Liver (tissue), 9 donors: ENCODE measurements around the gene B4GALT5. TPM values are rescaled to one million over a fixed set of nuclear protein-coding genes. Genes with fewer than 3 reads are reported as not detected.

ENCODE experiments used
- DNase-seq: peaks from one replicate; pipeline ENCODE4 v3.0.0-alpha.2; 2017; ENCODE audit warnings: low spot score
- H3K27ac ChIP-seq, 2 donors: one replicate each; pipeline ENCODE4 v1.7.0; 2013; ENCODE audit warnings: inconsistent platforms in 2 of 2, low read length in 2 of 2, control low read depth in 1 of 2, low read depth in 1 of 2, mild to moderate bottlenecking in 1 of 2
- H3K27me3 ChIP-seq, 4 donors: one replicate each; pipeline versions ENCODE4 v1.6.1 to v1.7.0; 2013; ENCODE audit warnings: low read length in 3 of 4, inconsistent platforms in 1 of 4, mild to moderate bottlenecking in 1 of 4, moderate library complexity in 1 of 4; ENCODE audit not compliant: control insufficient read depth in 4 of 4, insufficient read depth in 4 of 4
- H3K36me3 ChIP-seq, 4 donors: one replicate each; pipeline versions ENCODE4 v1.6.1 to v1.7.0; 2013; ENCODE audit warnings: low read length in 3 of 4, mild to moderate bottlenecking in 3 of 4, low read depth in 1 of 4, moderate library complexity in 1 of 4; ENCODE audit not compliant: control insufficient read depth in 4 of 4, insufficient read depth in 3 of 4
- H3K4me1 ChIP-seq, 4 donors: one replicate each; pipeline versions ENCODE4 v1.6.1 to v1.7.0; 2013; ENCODE audit warnings: low read length in 3 of 4, mild to moderate bottlenecking in 3 of 4, moderate library complexity in 1 of 4; ENCODE audit not compliant: control insufficient read depth in 4 of 4, insufficient read depth in 4 of 4
- H3K4me3 ChIP-seq, 3 donors: one replicate each; pipeline versions ENCODE4 v1.6.1 to v1.7.0; 2013; ENCODE audit warnings: low read length in 3 of 3, control low read depth in 1 of 3, low read depth in 1 of 3, mild to moderate bottlenecking in 1 of 3
- H3K9ac ChIP-seq, 2 donors: one replicate each; pipeline ENCODE4 v1.7.0; 2013; ENCODE audit warnings: low read length in 2 of 2, mild to moderate bottlenecking in 2 of 2, moderate library complexity in 2 of 2, control low read depth in 1 of 2, low read depth in 1 of 2
- H3K9me3 ChIP-seq, 4 donors: one replicate each; pipeline versions ENCODE4 v1.6.1 to v1.7.0; 2013; ENCODE audit warnings: low read length in 3 of 4; ENCODE audit not compliant: control insufficient read depth in 4 of 4
- EGR1 ChIP-seq, 2 donors: IDR thresholded peaks; 2 replicates each; pipeline ENCODE4 v1.6.1; 2016 to 2018; ENCODE audit warnings: antibody characterized with exemption in 2 of 2, low read depth in 2 of 2
- FOXA1 ChIP-seq: IDR thresholded peaks from 2 replicates; pipeline ENCODE4 v1.6.1; 2016; ENCODE audit warnings: antibody characterized with exemption
- FOXA2 ChIP-seq: IDR thresholded peaks from 2 replicates; pipeline ENCODE4 v1.6.1; 2016; ENCODE audit warnings: antibody characterized with exemption
- GABPA ChIP-seq, 2 donors: IDR thresholded peaks in 1 of 2; conservative IDR thresholded peaks in 1 of 2; 2 replicates each; pipeline ENCODE4 v1.6.1; 2016; ENCODE audit warnings: antibody characterized with exemption in 2 of 2, mild to moderate bottlenecking in 1 of 2, moderate library complexity in 1 of 2
- HNF4A ChIP-seq, 2 donors: conservative IDR thresholded peaks; 2 replicates each; pipeline ENCODE4 v1.6.1; 2016; ENCODE audit warnings: antibody characterized with exemption in 2 of 2, mild to moderate bottlenecking in 2 of 2
- HNF4G ChIP-seq: IDR thresholded peaks from 2 replicates; pipeline ENCODE4 v1.6.1; 2016; ENCODE audit warnings: antibody characterized with exemption
- JUND ChIP-seq, 2 donors: IDR thresholded peaks; 2 replicates each; pipeline ENCODE4 v1.6.1; 2016; ENCODE audit warnings: antibody characterized with exemption in 2 of 2
- NR2F2 ChIP-seq: IDR thresholded peaks from 2 replicates; pipeline ENCODE4 v1.6.1; 2016; ENCODE audit warnings: antibody characterized with exemption
- RAD21 ChIP-seq, 2 donors: IDR thresholded peaks; 2 replicates each; pipeline ENCODE4 v1.6.1; 2016; ENCODE audit warnings: antibody characterized with exemption in 2 of 2, mild to moderate bottlenecking in 2 of 2
- RXRA ChIP-seq, 2 donors: IDR thresholded peaks; 2 replicates each; pipeline ENCODE4 v1.6.1; 2017 to 2018; ENCODE audit warnings: antibody characterized with exemption in 2 of 2, mild to moderate bottlenecking in 1 of 2
- SP1 ChIP-seq: IDR thresholded peaks from 2 replicates; pipeline ENCODE4 v1.6.1; 2018; ENCODE audit warnings: antibody characterized with exemption, mild to moderate bottlenecking
- TAF1 ChIP-seq: conservative IDR thresholded peaks from 2 replicates; pipeline ENCODE4 v1.6.1; 2016; ENCODE audit warnings: antibody characterized with exemption, mild to moderate bottlenecking
- YY1 ChIP-seq: IDR thresholded peaks from 2 replicates; pipeline ENCODE4 v1.6.1; 2016; ENCODE audit warnings: antibody characterized with exemption, mild to moderate bottlenecking
- WGBS: extraction: QIAGEN DNeasy Blood & Tissue Kit; methylation state at CpG from one replicate; pipeline ENCODE4 v1.1.7; 2013; 5-methylcytosine and 5-hydroxymethylcytosine counted together
- polyA plus RNA-seq, 2 donors: library from polyadenylated mRNA; stranded (reverse) in 1 of 2; unstranded in 1 of 2; fragments of 200-250 nt in 1 of 2; fragments of >200 nt in 1 of 2; fragmentation: Nextera tagmentation in 1 of 2; extraction: Ambion mirVana in 1 of 2; gene quantifications; one replicate each; pipeline versions ENCODE4 v1.2.1 to v1.2.3, GENCODE V29; 2013 to 2015
- total RNA-seq, 2 donors: library from RNA; depleted of rRNA; stranded (reverse); fragments of >200 nt; gene quantifications; one replicate each; pipeline ENCODE4 v1.2.3, GENCODE V29; 2014
- TF ChIP-seq, protein P1 (sequence below): fragments of 150-350 bp; IDR thresholded peaks from 2 replicates; pipeline ENCODE4 v1.5.1; 2017; ENCODE audit warnings: improper control_type of control experiment, low read depth, low read length; ENCODE audit not compliant: missing input control
- TF ChIP-seq, protein P2 (sequence below): IDR thresholded peaks from 2 replicates; pipeline ENCODE4 v1.6.1; 2016; ENCODE audit warnings: antibody characterized with exemption
- donor health status: healthy.
- donor health status: healthy.
- donor health status: healthy.
- donor health status: healthy.
- donor health status: healthy.

B4GALT5 gene
- total and polyA plus RNA-seq, 4 donors, result 2.0 to 28.2 (median 14.4) TPM

DNA sequence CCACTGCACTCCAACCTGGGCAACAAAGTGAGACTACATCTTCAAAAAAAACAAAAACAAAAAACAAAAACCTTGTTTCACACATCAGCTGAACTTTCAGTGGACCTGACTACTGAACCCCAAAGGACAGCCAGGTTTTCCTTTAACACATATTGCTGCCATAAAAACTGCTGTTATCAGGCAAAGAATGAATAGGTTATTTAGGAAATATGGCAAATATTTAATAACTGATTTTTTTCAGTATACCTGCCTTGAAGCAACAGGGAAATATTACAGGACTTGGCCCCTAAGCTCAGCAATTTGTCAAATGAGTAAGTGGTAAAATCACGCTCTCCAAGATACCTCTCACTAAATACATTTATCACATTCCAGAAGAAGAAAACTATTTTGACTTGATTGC is 34.0 kb downstream of the B4GALT5 start:
- WGBS, result 93% methylated on average over 1 of the region's 1 CpG
- Histone ChIP-seq H3K27ac (peak overlapping the region; percentile 14 to 93), H3K36me3 (no peaks in the 10 kb centered on the region), H3K4me3 (no peak overlapping the region), H3K9ac (no peak overlapping the region), H3K4me1 (peaks cover 29 to 65% (median 60%) of the 10 kb centered on the region in 4 donors), H3K27me3 (no peaks in the 10 kb centered on the region), H3K9me3 (no peaks in the 10 kb centered on the region)
- TF ChIP-seq NR2F2 (no peak), YY1 (no peak), TAF1 (no peak), HNF4G (no peak), EGR1 (IDR thresholded peaks at IDR 0.05; ENCODE audit: low read depth in 2 of 2) (no peak)
- TF ChIP-seq, protein P1, sequence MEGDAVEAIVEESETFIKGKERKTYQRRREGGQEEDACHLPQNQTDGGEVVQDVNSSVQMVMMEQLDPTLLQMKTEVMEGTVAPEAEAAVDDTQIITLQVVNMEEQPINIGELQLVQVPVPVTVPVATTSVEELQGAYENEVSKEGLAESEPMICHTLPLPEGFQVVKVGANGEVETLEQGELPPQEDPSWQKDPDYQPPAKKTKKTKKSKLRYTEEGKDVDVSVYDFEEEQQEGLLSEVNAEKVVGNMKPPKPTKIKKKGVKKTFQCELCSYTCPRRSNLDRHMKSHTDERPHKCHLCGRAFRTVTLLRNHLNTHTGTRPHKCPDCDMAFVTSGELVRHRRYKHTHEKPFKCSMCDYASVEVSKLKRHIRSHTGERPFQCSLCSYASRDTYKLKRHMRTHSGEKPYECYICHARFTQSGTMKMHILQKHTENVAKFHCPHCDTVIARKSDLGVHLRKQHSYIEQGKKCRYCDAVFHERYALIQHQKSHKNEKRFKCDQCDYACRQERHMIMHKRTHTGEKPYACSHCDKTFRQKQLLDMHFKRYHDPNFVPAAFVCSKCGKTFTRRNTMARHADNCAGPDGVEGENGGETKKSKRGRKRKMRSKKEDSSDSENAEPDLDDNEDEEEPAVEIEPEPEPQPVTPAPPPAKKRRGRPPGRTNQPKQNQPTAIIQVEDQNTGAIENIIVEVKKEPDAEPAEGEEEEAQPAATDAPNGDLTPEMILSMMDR, result no peak
- DNase-seq, result no peak

DNA sequence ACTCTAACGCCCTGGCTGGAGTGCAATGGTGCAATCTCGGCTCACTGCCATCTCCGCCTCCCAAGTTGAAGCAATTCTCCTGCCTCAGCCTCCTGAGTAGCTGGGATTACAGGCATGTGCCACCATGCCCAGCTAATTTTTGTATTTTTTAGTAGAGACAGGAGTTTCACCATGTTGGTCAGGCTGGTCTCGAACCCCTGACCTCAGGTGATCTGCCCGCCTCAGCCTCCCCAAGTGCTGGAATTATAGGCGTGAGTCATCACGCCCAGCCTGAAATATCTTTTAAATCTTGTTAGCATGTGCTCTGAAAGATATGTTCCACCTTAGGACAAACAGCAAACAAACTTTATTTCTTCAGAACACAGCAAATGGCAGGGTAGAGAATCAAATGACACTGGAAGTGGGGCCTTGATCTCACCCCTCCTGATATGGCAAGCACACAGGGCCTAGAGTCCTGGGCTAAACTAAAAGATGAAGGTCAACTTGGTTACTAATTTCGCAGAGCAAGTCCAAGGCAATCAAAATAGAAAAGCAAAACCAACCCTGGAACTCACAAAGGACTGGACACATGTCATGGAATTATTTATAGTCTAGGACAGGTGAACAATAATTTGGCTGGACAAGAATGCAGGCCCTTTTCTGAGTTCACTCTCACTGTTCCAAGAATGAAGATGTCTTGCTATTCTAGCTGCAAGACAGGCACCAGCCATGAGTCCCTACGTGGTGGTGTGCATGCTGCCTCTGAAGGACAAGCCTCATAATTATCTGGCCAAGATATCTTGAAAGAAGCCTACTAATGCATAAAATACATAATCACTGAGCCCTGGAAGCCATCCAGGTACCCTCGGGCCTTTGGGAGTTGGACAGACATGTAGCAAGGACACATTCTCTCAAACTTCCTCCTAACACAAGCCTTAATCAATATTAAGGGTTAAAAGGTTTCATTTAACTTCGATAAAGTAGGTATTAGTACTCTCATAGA is 35.6 kb downstream of the B4GALT5 start:
- Histone ChIP-seq H3K27me3 (no peaks in the 10 kb centered on the region), H3K4me3 (no peak overlapping the region), H3K9ac (no peak overlapping the region), H3K9me3 (no peaks in the 10 kb centered on the region), H3K4me1 (peaks cover 33 to 73% (median 70%) of the 10 kb centered on the region in 4 donors), H3K27ac (peak overlapping the region; percentile 53 to 93), H3K36me3 (no peaks in the 10 kb centered on the region)
- WGBS, result 61% methylated on average over 11 of the region's 11 CpGs
- no peak for DNase-seq
- TF ChIP-seq, protein P2, sequence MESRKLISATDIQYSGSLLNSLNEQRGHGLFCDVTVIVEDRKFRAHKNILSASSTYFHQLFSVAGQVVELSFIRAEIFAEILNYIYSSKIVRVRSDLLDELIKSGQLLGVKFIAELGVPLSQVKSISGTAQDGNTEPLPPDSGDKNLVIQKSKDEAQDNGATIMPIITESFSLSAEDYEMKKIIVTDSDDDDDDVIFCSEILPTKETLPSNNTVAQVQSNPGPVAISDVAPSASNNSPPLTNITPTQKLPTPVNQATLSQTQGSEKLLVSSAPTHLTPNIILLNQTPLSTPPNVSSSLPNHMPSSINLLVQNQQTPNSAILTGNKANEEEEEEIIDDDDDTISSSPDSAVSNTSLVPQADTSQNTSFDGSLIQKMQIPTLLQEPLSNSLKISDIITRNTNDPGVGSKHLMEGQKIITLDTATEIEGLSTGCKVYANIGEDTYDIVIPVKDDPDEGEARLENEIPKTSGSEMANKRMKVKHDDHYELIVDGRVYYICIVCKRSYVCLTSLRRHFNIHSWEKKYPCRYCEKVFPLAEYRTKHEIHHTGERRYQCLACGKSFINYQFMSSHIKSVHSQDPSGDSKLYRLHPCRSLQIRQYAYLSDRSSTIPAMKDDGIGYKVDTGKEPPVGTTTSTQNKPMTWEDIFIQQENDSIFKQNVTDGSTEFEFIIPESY, result no peak
- no peak for TF ChIP-seq GABPA (IDR thresholded peaks at IDR 0.05 in 1 of 2, conservative IDR thresholded peaks at IDR 0.05 in 1 of 2)
- no peak for TF ChIP-seq HNF4G
- no peak for TF ChIP-seq SP1

DNA sequence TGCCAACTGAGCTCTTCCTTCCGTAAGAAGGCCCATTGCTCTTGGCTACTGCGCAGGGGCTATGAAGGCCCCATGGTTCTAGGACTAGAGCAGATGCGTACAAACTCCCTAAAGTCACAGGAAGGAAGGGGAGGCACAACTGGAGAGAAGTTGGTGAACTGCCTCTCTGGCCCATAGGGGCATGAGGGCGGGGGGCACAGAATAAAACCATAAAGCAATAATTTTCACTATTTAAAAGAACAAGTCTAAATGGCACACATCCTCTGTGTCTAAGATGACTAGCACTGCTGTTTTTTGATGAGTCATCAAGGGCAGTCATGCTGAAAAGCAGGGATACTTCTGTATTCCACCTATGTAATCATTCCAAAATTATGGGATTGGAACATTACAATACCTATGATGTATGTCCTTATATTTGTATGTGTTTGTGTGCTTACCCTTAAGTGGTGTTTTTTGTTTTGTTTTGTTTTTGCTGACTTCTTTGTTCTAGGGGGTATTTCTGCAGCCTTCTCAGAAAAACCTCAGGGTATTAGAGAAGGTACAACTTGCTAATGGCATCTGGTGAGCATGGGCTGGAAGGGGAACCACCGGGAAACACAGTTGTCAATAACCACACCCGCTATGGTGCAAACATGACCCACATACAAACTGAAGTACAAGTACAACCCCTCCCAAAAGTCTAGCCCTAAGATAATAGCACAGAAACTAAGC is 36.9 kb downstream of the B4GALT5 start:
- no peak for TF ChIP-seq NR2F2
- no peak for TF ChIP-seq HNF4G
- TF ChIP-seq FOXA2, result peak; percentile 45
- peak; percentile 17 to 39 for TF ChIP-seq HNF4A (conservative IDR thresholded peaks at IDR 0.05)
- peak in 1 of 2 donors; percentile 16 for TF ChIP-seq JUND (IDR thresholded peaks at IDR 0.05)
- TF ChIP-seq SP1, result no peak
- TF ChIP-seq, protein P1, result no peak
- TF ChIP-seq RAD21 (IDR thresholded peaks at IDR 0.05), result peak in 1 of 2 donors; percentile 23
- TF ChIP-seq RXRA (IDR thresholded peaks at IDR 0.05), result peak; percentile 29 to 31
- peak; percentile 16 for TF ChIP-seq YY1
- TF ChIP-seq FOXA1, result peak; percentile 39
- Histone ChIP-seq H3K4me3 (no peak overlapping the region), H3K9ac (no peak overlapping the region), H3K4me1 (peaks cover 34 to 77% (median 73%) of the 10 kb centered on the region in 4 donors), H3K27ac (peak overlapping the region; percentile 82 to 93), H3K27me3 (no peaks in the 10 kb centered on the region), H3K36me3 (no peaks in the 10 kb centered on the region), H3K9me3 (no peaks in the 10 kb centered on the region)
- no peak for DNase-seq
- 62% methylated on average over 6 of the region's 6 CpGs for WGBS
